ENCODE data around the gene PDE3A. TPM values are rescaled to one million over a fixed set of nuclear protein-coding genes. Genes with fewer than 3 reads are reported as not detected.

Gene PDE3A
- total RNA-seq, 2 experiments from 2014 or later: not detected

DNA sequence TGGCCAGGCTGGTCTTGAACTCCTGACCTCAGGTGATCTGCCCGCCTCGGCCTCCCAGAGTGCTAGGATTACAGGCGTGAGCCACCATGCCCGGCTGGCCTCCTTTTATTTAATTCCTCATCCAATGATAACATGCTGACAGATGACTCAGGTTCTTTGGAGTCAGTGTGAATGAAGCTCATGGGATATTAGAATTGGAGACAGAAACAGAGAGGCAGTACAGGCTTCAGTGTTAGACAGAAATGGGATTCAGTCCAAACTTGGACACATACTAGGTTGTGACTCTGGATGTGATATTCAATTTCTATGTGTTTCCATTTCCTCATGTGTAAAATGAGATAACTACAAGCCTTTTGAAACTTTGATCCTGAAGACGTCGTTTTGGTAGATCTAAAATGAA lies 47.3 kb downstream of the PDE3A start:
- H3K36me3 Mint-ChIP-seq (ENCODE audit: low read depth): no peaks in the 10 kb centered on the region
- no peak overlapping the region for H3K4me3 Mint-ChIP-seq
- POLR2A ChIA-PET: no interaction called here
- no peak for DNase-seq
- no peaks in the 10 kb centered on the region for H3K9me3 Mint-ChIP-seq
- H3K4me1 Mint-ChIP-seq: no peaks in the 10 kb centered on the region
- H3K27me3 Mint-ChIP-seq: no peaks in the 10 kb centered on the region
- H3K27ac Mint-ChIP-seq: no peak overlapping the region
- CTCF ChIA-PET: no interaction called here

DNA sequence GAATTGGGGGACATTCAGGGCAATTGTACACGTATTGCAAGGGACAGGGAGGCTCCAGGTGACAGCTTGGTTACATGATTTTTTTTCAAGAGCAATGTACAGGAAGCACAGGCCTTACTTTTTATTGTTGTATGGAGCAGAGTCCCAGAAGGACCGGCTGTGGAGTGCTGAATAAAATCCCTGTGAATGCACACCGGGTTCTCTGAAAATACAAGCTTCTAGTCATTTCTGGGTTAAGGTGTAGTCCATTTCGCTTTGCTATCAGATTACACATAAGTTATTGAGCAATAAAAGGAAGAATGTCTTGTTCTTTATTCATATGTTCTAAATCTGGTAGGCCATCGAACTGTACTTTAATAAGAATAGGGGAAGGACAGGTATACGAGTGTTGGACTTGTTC lies 52.2 kb downstream of the PDE3A start:
- Mint-ChIP-seq H3K4me1 (peaks cover 2% of the 10 kb centered on the region), H3K27ac (no peak overlapping the region), H3K9me3 (no peaks in the 10 kb centered on the region), H3K27me3 (no peaks in the 10 kb centered on the region), H3K36me3 (ENCODE audit: low read depth) (no peaks in the 10 kb centered on the region), H3K4me3 (no peak overlapping the region)
- POLR2A ChIA-PET: no interaction called here
- CTCF ChIA-PET: no interaction called here
- no peak for DNase-seq

DNA sequence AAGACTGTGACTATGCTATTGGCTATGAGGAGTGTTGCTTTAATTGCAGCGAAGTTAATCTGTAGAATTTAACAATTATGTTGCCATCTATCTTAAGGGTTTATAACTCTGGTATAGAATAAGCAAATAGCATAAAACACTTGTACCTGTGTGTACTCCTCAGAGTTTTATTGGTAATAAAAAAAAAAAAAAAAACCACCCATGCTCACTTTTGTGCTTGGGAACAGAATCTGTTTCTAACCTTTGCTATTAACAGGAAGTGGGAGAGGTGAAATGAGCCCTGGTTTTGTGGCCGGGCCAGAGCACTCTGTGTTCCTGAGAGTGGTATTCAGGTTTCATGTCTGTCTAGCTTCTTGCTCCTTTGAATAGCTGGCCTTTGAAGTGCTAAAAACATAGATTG lies 53.1 kb downstream of the PDE3A start:
- ChIA-PET POLR2A (no interaction called here), CTCF (no interaction called here)
- H3K27ac Mint-ChIP-seq: no peak overlapping the region
- no peaks in the 10 kb centered on the region for H3K27me3 Mint-ChIP-seq
- no peaks in the 10 kb centered on the region for H3K9me3 Mint-ChIP-seq
- H3K36me3 Mint-ChIP-seq (ENCODE audit: low read depth): no peaks in the 10 kb centered on the region
- DNase-seq: no peak
- H3K4me1 Mint-ChIP-seq: peaks cover 2% of the 10 kb centered on the region
- H3K4me3 Mint-ChIP-seq: no peak overlapping the region

DNA sequence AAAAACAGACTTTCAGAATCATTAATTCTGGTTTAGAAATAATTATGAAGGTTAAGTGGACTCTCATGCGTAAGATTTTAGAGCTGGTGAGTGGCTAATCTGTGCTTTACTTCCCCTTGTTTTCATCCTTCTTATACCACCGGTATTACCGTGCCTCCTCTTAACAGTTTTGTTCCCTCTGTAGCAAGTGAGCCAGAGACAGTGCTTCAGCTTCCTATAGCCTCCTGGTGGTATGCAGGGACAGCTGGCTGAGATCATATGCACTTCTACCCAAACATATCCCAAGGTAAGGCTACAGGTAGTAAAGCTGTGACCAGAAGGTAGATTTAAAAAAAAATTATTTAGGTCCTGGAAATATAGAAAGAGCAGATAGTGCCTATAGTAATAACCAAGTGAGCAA lies 55.2 kb downstream of the PDE3A start:
- Mint-ChIP-seq H3K27ac (no peak overlapping the region), H3K27me3 (no peaks in the 10 kb centered on the region), H3K36me3 (ENCODE audit: low read depth) (no peaks in the 10 kb centered on the region), H3K4me1 (peaks cover 2% of the 10 kb centered on the region), H3K9me3 (no peaks in the 10 kb centered on the region), H3K4me3 (no peak overlapping the region)
- DNase-seq: no peak
- CTCF ChIA-PET: interaction anchor here (0.6 kb wide), 1 partner anchor 86 kb away, joined by 3 read pairs; no protein-coding TSS in a partner anchor
- POLR2A ChIA-PET: no interaction called here

DNA sequence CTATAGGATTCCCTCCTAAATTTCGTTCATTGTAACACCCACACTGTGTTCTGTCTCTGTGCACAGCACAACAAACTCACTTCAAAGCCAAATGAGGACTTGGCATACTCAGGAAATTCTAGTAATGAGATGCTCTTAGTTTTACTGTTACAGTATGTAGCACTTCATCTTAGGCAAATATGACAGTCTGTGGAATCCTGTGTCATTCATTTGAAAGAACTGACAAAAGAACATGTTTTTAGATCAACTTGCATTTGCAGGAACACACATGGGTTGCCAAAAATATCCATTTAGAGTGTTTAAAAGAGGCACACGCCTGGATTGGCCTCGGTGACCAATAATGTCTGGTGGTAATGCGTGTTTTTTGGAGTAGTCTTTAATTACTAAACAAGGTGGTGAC lies 56.5 kb downstream of the PDE3A start:
- DNase-seq: no peak
- no peaks in the 10 kb centered on the region for H3K36me3 Mint-ChIP-seq (ENCODE audit: low read depth)
- POLR2A ChIA-PET: no interaction called here
- CTCF ChIA-PET: no interaction called here
- H3K27ac Mint-ChIP-seq: no peak overlapping the region
- peaks cover 2% of the 10 kb centered on the region for H3K4me1 Mint-ChIP-seq
- H3K9me3 Mint-ChIP-seq: no peaks in the 10 kb centered on the region
- H3K27me3 Mint-ChIP-seq: no peaks in the 10 kb centered on the region
- H3K4me3 Mint-ChIP-seq: no peak overlapping the region

DNA sequence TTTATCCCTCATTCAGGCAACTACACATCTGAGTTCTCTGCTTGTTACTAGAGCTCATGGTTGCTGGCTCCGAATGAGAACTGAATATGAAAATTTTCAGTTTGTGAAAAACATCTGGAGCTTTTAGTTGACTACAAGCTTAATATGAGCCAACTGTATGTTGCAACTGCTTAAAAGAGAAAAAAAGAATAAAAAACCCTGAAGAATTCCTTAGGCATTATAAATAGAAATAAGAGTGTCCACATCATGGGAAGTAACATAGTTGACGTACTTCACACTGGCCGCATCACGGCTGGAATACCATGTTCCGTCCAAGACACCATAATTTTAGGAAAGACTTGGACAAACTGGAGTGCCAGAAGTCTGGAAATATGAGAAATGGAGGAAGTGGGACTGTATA lies 57.9 kb downstream of the PDE3A start:
- H3K4me3 Mint-ChIP-seq: no peak overlapping the region
- no peak for DNase-seq
- no peaks in the 10 kb centered on the region for H3K36me3 Mint-ChIP-seq (ENCODE audit: low read depth)
- H3K27me3 Mint-ChIP-seq: no peaks in the 10 kb centered on the region
- CTCF ChIA-PET: no interaction called here
- POLR2A ChIA-PET: no interaction called here
- peaks cover 2% of the 10 kb centered on the region for H3K4me1 Mint-ChIP-seq
- no peak overlapping the region for H3K27ac Mint-ChIP-seq
- no peaks in the 10 kb centered on the region for H3K9me3 Mint-ChIP-seq

DNA sequence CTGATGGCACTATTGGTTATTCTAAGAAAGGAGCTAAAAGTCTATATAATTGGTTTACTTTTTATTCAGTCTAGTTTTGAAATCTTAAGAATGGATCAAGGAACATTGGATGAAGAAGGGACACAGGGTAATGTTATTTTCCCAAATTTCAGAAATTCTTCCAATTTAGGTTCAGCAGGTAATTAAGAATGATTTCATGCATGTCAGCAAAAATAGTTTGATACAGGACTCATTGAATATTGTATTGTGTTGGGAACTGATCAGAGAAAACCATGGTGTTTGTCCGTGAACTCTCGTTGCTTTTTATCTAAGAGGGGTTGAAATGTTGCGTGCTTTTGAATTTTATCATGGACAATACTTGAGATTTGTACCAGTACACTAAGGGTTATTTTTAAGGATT lies 58.6 kb downstream of the PDE3A start:
- no peaks in the 10 kb centered on the region for H3K27me3 Mint-ChIP-seq
- POLR2A ChIA-PET: no interaction called here
- H3K4me3 Mint-ChIP-seq: no peak overlapping the region
- H3K36me3 Mint-ChIP-seq (ENCODE audit: low read depth): no peaks in the 10 kb centered on the region
- H3K4me1 Mint-ChIP-seq: no peaks in the 10 kb centered on the region
- no peaks in the 10 kb centered on the region for H3K9me3 Mint-ChIP-seq
- CTCF ChIA-PET: no interaction called here
- DNase-seq: no peak
- no peak overlapping the region for H3K27ac Mint-ChIP-seq

DNA sequence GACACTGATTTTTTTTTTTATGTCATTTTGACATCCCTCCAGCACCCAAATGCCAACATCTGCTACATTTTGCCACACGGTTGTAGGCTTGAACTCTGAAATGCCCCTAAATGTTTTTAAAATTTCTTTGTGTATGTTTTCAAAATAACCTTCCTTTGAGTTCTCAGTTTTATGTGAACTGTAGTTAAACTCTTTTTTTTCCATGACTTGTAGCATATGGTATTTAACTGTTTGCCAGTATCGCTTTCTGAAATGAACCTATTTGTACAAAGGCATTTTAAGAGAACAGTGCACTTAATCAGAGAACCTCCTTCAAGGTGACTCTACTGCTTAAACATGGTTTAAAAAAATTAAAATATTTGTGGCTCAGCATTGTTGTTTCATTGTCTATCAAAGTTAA lies 61.5 kb downstream of the PDE3A start:
- no peaks in the 10 kb centered on the region for H3K27me3 Mint-ChIP-seq
- POLR2A ChIA-PET: no interaction called here
- no peak for DNase-seq
- CTCF ChIA-PET: no interaction called here
- no peak overlapping the region for H3K4me3 Mint-ChIP-seq
- H3K27ac Mint-ChIP-seq: no peak overlapping the region
- H3K4me1 Mint-ChIP-seq: no peaks in the 10 kb centered on the region
- H3K36me3 Mint-ChIP-seq (ENCODE audit: low read depth): no peaks in the 10 kb centered on the region
- H3K9me3 Mint-ChIP-seq: no peaks in the 10 kb centered on the region

DNA sequence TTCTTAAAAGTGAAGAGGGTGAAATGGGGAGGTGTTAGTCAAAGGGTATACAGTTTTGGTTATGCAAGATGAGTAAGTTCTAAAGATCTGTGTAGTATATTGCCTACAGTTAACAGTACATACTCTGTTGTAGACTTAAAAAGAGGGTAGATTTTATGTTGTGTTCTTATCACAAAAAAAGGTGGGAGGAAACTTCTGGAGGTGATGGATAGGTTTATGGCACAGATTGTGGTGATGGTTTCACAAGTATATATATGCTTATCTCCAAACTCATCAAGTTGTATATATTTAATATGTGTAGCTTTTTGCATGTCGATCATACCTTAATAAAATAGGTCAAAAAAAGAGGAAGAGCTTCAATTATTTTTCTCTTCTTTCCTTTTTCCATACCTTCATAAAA lies 64.0 kb downstream of the PDE3A start:
- H3K36me3 Mint-ChIP-seq (ENCODE audit: low read depth): no peaks in the 10 kb centered on the region
- H3K4me3 Mint-ChIP-seq: no peak overlapping the region
- no peak for DNase-seq
- no peak overlapping the region for H3K27ac Mint-ChIP-seq
- ChIA-PET POLR2A (no interaction called here), CTCF (no interaction called here)
- no peaks in the 10 kb centered on the region for H3K4me1 Mint-ChIP-seq
- H3K27me3 Mint-ChIP-seq: no peaks in the 10 kb centered on the region
- no peaks in the 10 kb centered on the region for H3K9me3 Mint-ChIP-seq

DNA sequence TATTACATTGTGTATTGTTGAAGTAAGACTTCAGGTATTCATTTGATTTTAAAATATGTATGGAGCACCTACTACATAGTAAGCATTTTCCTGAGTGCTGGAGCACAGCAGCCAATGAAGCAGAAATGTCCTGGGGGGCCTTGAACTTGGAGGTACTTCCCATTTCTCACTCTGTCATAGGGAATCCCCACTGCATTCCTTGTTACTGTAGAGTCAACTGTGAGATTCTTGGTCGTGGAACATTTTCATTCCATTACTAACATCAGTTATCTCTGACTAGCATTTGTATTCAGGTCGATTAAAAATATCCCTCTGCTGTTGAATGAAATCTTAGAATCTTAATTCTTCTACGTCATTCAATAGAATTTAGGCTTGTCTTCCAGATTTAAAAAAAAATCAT lies 66.7 kb downstream of the PDE3A start:
- Mint-ChIP-seq H3K27ac (no peak overlapping the region), H3K4me1 (no peaks in the 10 kb centered on the region), H3K4me3 (no peak overlapping the region), H3K9me3 (no peaks in the 10 kb centered on the region), H3K36me3 (ENCODE audit: low read depth) (no peaks in the 10 kb centered on the region), H3K27me3 (no peaks in the 10 kb centered on the region)
- DNase-seq: no peak
- CTCF ChIA-PET: no interaction called here
- POLR2A ChIA-PET: no interaction called here

DNA sequence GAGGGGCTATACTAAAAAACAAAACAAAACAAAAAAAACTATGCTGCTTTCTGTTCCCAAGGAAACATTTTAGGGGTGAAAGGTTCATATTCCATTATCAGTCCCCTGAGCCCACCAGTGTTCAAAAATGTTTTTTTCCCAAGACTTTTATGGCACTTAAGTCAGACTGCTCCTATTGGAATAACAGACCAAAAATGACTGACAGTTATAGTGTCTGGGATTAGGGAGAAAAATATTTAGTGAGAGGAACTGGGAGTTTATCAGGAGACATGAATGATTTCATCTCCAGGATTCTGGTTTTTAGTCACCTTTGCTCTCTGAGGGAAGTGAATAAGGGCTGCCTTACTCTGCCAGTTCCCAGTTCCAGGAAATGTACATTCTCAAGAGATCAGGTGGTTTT lies 68.0 kb downstream of the PDE3A start:
- POLR2A ChIA-PET: no interaction called here
- Mint-ChIP-seq H3K4me3 (no peak overlapping the region), H3K27ac (no peak overlapping the region), H3K27me3 (no peaks in the 10 kb centered on the region), H3K4me1 (no peaks in the 10 kb centered on the region), H3K36me3 (ENCODE audit: low read depth) (no peaks in the 10 kb centered on the region), H3K9me3 (no peaks in the 10 kb centered on the region)
- no peak for DNase-seq
- CTCF ChIA-PET: no interaction called here

DNA sequence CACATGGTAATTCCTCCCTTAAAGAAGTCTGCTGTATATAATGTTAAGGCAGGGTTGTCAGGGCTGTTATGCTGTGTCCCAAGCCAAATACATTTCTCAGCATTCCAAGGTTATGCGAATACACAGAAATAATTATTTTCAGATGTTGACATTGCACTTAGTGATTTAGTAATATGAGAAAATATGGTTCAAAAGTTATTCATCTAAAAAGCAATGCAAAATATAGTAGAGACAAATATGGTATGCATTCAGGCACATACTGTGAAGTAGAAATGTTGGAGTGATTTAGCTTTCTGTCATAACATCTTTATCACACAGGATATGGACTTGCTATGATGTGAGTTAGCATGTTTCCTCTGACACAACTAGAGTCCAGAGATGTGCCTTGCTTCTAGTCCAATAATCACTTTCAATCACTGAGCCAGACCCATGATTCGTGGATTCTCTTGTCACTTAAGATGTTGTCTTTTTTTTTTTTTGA lies 70.0 kb downstream of the PDE3A start:
- ChIA-PET CTCF (no interaction called here), POLR2A (no interaction called here)
- no peaks in the 10 kb centered on the region for H3K4me1 Mint-ChIP-seq
- no peaks in the 10 kb centered on the region for H3K36me3 Mint-ChIP-seq (ENCODE audit: low read depth)
- no peak overlapping the region for H3K4me3 Mint-ChIP-seq
- H3K27ac Mint-ChIP-seq: no peak overlapping the region
- DNase-seq: no peak
- no peaks in the 10 kb centered on the region for H3K9me3 Mint-ChIP-seq
- no peaks in the 10 kb centered on the region for H3K27me3 Mint-ChIP-seq

DNA sequence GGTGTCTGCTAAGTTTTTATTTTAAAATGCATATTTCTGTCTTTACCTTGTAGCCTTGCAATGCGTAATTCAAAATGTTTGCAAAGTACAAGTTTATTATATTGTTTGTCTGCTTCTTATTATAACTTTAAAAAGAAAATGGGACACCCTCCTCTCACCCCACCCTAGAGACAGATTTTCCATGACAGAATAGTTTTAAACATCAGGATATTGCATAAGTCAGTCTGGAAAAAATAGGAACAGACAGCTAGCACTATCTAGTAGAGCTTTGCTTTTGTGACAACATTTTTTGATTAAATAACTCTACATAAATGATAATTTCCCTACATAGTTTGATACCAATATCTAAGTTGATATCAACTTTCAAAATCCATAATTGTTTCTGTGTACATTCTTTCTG lies 71.3 kb downstream of the PDE3A start:
- ChIA-PET CTCF (no interaction called here), POLR2A (no interaction called here)
- H3K27me3 Mint-ChIP-seq: no peaks in the 10 kb centered on the region
- no peak for DNase-seq
- no peaks in the 10 kb centered on the region for H3K36me3 Mint-ChIP-seq (ENCODE audit: low read depth)
- no peaks in the 10 kb centered on the region for H3K9me3 Mint-ChIP-seq
- no peak overlapping the region for H3K4me3 Mint-ChIP-seq
- no peaks in the 10 kb centered on the region for H3K4me1 Mint-ChIP-seq
- no peak overlapping the region for H3K27ac Mint-ChIP-seq

DNA sequence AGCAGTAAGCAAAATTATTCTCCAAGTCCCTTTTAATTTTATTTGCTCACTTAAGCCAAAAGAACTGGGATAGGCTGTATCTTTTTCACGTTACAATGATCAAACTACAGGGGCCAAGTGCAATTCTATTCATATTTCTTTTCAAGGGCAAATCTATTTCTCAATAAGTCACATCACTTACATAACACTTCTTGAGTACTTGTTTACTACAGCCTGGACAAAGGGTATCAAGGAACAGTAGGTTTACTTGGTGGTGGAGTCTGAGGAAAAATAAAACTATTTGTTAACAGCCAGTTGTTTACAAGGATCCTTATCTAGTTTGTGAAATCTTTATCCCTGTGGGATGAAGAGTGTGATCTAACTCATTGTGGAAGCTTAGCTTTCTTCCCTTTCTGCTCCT lies 72.1 kb downstream of the PDE3A start:
- ChIA-PET CTCF (no interaction called here), POLR2A (no interaction called here)
- Mint-ChIP-seq H3K9me3 (no peaks in the 10 kb centered on the region), H3K27me3 (no peaks in the 10 kb centered on the region), H3K36me3 (ENCODE audit: low read depth) (no peaks in the 10 kb centered on the region), H3K4me3 (no peak overlapping the region), H3K27ac (no peak overlapping the region), H3K4me1 (no peaks in the 10 kb centered on the region)
- DNase-seq: no peak

DNA sequence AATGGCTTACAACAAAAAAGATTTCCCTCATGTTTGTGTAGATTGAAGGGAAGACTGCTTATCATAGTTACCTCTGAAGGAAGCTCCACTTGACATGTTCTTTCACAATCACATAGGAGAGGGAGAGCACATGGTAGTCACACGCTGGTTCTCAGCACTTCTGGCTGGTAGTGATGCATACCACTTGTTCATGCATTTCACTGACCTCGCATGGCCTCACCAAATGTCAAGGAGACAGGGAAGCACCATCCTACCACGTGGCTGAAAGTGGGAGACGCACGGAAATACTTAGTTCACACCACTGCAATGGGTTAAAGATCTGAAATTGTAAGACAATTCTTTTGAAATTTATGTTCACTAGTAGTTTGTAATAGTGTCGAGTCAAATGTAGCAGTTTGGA lies 74.0 kb downstream of the PDE3A start:
- Mint-ChIP-seq H3K27ac (no peak overlapping the region), H3K27me3 (no peaks in the 10 kb centered on the region), H3K4me3 (no peak overlapping the region), H3K4me1 (no peaks in the 10 kb centered on the region), H3K36me3 (ENCODE audit: low read depth) (no peaks in the 10 kb centered on the region), H3K9me3 (no peaks in the 10 kb centered on the region)
- ChIA-PET POLR2A (no interaction called here), CTCF (no interaction called here)
- DNase-seq: no peak
